GM19438 (cell line): ENCODE measurements around the gene POLR1E.

ENCODE experiments used
- ATAC-seq: cut with Tn5 transposase; IDR thresholded peaks from one replicate; pipeline ENCODE4 v1.9.1; 2021; ENCODE audit warnings: low read depth; ENCODE audit not compliant: unreplicated experiment

The POLR1E gene

GRCh38 chr9:37485389-37486255, at the start of gene POLR1E:
POLR1E (plus strand) TSS chr9:37485948; CDS start chr9:37486048, 100 bp downstream.
- peak; percentile 96 for ATAC-seq

DNA sequence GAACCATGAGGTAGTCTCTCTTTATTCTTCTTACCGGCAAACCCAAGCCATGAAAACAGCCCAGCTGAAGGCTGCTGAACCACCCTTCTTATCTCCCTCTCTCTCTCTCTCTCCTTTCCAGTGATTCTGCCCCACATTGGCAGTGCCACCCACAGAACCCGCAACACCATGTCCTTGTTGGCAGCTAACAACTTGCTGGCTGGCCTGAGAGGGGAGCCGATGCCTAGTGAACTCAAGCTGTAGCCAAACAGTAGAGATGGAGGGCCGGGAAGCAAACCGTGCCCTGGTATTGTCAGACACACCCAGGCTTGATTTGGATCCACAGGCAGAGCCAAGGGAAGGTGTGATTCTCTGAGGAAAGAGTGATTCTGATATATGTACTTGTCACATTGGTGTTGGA, 49.2 kb upstream of the POLR1E start:
- ATAC-seq = no peak

GRCh38 chr9:37437010-37437409, 48.7 kb upstream of the POLR1E start:
- no peak for ATAC-seq

DNA sequence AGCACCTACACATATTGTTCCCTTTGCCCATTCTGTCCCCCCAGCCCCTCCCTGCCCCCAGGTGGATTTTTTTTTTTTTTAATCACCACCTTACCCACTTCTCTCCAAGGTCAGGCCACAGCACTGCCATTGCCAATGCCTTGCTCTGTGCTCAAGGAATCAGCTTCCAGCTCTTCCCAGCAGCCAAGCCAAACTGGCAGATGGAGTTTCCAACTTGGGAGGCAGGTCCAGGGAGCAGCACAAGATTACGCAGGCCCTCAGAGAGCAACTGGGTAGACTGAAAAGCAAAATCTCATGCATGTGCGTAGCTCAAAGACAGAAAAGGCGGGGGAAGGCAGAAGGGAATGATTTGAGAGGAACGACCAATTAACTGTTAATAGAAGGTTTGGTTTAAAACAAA, 48.1 kb upstream of the POLR1E start:
- ATAC-seq = no peak

DNA sequence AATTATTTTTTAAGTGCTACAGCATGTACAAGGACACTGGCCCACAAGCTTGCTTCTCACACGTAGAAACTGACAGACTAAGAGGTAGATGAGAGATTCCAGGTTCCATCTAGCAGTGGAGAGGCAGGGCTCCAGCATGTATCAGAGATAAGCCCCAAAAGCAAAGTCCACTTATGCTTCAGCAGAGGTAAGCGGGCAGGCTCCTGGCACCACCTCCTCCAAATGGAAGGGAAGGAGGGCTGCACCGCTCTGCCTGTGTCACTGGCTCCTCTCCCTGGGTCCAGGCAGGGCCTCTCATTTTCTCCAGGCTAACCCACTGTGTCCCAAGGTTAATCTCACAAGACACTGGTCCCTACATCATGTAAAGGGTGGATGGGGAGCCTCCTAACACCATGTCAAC, 47.4 kb upstream of the POLR1E start:
- no peak for ATAC-seq

DNA sequence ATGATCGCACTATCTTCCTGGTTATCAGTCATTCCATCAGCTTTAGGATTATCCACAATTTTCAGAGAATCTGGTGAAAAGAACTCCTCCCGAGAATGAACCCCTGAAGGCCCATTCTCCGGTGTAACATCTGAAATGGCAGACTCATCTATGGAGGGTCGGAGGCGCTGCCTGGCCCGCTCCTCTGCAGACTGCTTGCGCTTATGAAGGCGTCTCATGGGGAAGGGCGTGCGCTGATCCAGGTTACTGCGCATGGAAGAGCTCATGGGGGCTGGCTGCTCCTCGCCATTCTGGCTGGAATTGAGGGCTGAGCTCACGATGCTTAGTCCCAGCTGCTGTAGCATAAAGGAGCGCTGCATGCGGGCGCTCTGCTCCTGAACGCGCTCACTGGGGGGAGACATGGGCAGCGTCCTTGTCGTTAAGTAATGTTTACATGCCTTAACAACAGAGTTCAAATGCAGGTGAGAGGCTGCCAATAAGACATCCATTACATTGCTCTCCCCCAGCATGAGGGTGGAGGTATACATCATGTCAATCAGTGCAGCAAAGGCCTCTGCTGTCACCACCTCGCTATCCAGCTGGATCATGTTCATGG, 43.9 kb upstream of the POLR1E start:
- no peak for ATAC-seq

GRCh38 chr9:37442556-37442955, 43.2 kb upstream of the POLR1E start:
- ATAC-seq = no peak

- ATAC-seq = no peak
Observed at GRCh38 chr9:37443566-37443965, 42.2 kb upstream of the POLR1E start.

DNA sequence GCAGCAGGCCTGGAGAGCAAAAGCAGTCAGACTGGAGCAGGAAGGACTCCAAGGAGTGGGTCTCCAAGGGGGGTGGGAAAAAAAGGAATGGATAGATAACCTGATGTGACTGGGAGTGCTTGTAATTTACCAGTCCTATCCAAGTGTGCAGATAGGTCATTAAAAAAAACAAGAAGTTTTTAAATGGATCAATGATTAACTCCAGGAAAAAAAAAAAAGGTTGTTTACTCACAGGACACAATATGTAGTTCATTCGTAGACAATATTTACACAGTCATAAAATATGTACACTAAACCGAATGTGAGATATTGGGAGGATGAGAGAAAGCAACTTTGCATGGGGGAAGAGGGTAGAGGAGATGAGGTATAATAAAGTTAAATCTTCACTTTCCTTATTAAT, 40.9 kb upstream of the POLR1E start:
- ATAC-seq = no peak

- ATAC-seq = no peak
Observed at GRCh38 chr9:37445832-37446231, 39.9 kb upstream of the POLR1E start.

DNA sequence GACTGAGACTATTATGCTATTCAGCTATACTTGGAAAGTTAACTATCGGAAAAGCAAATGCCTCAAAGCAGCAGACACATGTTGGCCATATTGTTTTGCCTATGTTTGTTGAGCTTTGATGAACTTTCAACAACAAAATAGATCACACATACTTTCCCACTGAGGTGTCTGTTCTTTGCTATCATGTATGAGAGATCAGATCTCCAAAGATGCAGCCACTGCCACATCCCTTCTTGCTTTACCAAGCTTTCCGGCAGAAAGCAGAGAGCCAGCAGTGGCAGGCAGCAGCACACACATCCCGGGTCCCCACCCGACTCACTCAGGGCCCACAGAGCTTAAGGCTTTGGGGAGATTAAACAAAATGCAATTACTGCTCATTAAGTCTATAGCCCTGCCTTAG, 39.3 kb upstream of the POLR1E start:
- ATAC-seq = no peak

- ATAC-seq = no peak
Observed at GRCh38 chr9:37447111-37447510, 38.6 kb upstream of the POLR1E start.

DNA sequence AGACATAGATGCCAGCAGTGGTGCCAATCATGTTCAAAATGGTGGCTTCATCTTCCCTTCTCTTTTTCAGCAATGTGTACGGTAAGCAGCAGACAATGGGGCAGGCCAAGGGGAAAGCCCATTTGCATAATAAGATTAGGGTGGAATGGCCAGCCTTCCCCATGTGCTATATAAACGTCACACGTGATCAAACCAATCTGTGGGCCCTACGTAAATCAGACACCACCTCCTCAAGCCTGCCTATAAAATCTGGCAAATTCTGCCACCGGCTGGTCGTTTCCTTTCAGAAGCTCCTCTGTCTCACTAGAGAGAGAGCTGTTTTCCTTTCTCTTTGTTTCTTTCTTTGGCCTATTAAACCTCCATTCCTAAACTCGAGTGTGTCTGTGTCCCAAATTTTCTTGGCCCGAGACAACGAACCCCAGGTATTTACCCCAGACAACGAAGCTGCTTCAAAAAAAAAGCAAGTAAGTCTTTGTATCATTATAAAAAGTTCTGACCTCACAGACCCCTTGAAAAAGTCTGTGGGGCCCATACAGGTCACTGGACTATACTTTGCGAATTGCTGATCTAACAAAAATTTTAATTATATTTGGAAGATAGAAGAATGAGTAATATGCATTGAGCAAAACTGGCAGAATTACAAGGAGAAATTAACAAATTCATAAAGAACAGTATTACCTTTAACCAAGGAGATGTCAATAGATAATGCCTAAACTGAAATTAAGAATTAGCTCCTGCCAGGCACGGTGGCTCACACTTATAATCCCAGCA, 35.7 kb upstream of the POLR1E start:
- no peak for ATAC-seq

DNA sequence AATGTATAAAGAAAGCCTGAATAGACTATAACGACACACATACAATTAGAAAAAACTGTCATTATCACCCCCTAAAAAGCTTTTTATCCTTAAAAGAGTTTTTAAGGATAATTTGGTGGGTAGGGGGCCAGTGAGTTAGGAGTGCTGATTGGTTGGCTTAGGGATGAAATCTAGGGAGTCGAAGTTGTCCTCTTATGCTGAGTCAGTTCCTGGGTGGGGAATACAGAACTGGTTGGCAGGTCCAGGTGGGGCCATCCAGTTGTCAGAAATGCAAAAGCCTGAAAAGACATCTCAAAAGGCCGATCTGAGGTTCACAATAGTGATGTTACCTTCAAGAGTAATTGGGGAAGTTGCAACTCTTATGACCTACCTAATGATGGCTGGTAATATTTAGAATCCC, 34.1 kb upstream of the POLR1E start:
- no peak for ATAC-seq

DNA sequence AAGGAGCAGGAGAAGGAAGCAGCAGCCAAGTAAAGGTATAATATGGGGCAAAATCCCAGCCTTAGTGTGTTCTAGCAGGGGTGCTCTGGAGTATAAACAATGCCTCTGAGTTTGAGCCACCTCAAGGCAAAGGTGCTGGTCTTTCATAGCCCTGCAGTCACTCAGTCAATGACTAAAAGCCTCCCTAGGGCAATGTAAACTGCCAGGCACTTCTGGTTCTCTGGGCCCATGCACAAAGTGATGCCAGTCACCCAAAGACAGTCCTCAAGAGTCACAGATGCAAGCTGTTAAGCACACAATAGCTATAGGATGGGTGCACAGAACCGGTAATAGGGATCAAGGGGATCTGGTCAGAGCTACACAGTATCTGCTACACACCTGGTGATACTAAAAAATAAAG, 33.1 kb upstream of the POLR1E start:
- ATAC-seq = no peak

DNA sequence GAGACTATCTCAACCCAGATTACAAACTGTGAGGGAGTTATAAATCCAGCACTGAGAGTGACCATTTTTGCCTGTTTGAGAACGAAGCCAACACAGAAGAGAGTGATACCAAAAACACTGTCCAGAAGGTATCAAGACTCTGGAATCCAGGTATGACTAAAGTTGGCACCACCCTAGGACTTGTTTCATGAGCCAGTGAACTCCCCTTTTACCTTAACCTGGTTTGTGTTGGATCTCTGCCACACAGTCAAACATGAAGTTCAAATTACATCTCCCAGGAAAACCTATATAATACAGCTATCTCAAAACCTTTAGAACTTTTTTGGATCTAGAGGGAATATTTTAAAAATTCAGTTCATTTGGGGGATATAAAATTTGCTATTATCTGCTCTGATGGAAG, 31.9 kb upstream of the POLR1E start:
- no peak for ATAC-seq

- no peak for ATAC-seq
Observed at GRCh38 chr9:37454238-37454637, 31.5 kb upstream of the POLR1E start.

- ATAC-seq = no peak
Observed at GRCh38 chr9:37455884-37456647, 29.7 kb upstream of the POLR1E start.

- no peak for ATAC-seq
Observed at GRCh38 chr9:37456817-37457216, 28.9 kb upstream of the POLR1E start.

DNA sequence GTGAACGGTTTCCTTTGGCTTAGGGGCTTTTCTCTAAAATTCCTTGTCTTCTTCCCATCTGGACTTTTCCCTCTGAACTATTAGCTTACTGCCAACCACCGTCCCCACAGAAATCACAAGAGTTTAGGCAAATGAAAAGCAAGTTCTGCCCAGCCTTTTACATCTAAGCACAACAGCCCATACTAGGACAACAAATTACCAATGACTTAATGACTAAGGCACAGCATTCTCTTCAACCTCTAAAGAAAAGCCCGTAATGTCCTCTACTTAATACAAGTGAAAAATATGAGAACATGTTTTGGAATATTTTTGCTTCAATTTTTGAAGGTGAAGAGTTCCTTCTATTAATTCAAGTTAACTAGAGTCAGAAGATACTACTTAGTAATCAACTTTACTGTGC, 21.7 kb upstream of the POLR1E start:
- no peak for ATAC-seq
